ENCODE data around the gene SDHAF3.

SDHAF3 gene

GRCh38 chr7:97218767-97219166 is 101.3 kb downstream of the SDHAF3 start:
- no peak for DNase-seq (ENCODE audit: low read depth)

GRCh38 chr7:97219237-97219636 is 101.7 kb downstream of the SDHAF3 start:
- no peak for DNase-seq (ENCODE audit: low read depth)

- DNase-seq (ENCODE audit: low read depth): no peak
Observed at GRCh38 chr7:97224316-97224715, 106.8 kb downstream of the SDHAF3 start.

- DNase-seq (ENCODE audit: low read depth): no peak
Observed at GRCh38 chr7:97226541-97226940, 109.0 kb downstream of the SDHAF3 start.
